ENCODE data around the gene LZTR1.

DNA sequence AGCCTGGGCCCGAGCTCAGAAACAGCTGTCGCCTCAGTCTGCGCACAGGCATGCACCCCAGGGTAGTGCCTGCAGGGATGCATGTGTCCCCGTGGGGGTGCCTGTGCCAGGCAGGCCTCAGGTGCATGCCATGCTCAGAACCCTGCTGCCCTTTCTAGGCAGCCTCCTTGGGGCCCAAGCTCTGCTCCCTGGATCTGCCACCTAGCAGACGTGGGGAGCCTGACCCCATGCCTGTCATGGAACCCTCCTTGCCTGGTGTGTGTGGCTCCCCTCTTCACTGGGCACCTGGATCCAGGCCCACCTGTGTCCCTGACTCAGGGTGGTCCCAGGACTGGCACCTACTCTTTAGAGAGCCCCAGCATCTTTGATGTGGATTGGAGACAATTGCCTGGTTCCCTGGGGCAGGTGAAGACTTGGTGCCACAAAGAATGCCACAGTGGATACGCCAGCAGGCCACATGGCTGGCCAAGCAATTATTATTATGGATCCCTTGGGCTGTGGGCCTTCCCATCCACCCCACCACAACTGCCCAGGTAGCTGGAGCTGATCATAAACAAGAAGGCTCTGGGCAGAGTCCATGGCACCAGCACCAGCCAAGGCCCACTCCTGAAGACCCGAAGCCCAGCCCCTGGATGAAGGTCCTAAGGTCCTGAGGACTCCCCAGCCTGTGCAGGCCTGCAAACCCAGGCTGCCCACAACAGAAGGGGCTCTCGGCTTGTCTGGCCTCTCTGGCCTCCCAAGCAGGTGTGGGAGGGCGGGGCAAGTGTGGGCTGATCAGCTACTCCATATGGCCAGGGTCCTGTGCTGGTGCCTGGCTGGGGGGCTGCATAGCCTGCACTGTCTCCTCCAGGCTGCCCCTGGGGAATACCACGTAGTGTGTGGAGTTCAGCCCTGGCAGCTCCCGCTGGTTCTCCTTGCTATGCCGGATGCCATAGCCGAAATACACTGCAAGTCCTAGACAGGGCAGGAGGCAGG lies 46.5 kb downstream of the LZTR1 start:
- TF ChIP-seq, protein P1, sequence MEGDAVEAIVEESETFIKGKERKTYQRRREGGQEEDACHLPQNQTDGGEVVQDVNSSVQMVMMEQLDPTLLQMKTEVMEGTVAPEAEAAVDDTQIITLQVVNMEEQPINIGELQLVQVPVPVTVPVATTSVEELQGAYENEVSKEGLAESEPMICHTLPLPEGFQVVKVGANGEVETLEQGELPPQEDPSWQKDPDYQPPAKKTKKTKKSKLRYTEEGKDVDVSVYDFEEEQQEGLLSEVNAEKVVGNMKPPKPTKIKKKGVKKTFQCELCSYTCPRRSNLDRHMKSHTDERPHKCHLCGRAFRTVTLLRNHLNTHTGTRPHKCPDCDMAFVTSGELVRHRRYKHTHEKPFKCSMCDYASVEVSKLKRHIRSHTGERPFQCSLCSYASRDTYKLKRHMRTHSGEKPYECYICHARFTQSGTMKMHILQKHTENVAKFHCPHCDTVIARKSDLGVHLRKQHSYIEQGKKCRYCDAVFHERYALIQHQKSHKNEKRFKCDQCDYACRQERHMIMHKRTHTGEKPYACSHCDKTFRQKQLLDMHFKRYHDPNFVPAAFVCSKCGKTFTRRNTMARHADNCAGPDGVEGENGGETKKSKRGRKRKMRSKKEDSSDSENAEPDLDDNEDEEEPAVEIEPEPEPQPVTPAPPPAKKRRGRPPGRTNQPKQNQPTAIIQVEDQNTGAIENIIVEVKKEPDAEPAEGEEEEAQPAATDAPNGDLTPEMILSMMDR (IDR thresholded peaks at IDR 0.05): no peak
- TF ChIP-seq POLR2A (IDR thresholded peaks at IDR 0.05): no peak

All from testis (tissue), 2 donors.